Measurements from ENCODE around the gene PHPT1. TPM values are rescaled to one million over a fixed set of nuclear protein-coding genes. Genes with fewer than 3 reads are reported as not detected.

The PHPT1 gene
- total and polyA plus RNA-seq, 2 of the 13 experiments (the other 11 are each of a cell fraction or from before 2014, with no cell fraction given), result 189 to 192 TPM

DNA sequence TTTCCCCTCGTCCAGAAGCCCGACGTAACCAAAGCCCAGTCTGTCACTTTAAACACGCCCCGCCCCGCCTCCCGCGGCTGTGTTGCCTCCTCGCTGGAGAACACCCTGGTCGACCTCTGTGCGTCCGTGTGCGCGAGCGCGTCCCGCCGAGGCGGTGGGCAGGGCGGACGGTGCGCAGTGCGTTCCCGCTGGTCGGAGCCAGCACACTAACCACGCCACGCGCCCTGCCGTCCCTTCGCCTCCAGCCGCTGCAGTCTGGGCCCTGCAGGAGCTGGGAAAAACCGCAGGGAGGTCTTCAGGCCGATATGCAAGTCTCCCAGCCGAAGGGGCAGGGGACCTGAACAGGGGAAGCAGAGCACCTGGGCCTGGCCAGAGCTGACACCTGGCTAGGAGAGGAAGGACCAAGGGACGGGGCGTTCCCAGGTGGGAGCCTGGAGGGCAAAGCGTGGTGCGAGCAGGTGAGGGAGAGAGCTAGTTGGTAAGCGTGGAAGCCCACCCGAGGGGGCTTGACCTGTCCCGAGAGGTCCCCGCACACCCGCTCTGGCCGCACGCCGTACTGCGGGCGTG, 1.3 kb upstream of the PHPT1 start (continued):
- TF ChIP-seq SAFB2 (CRISPR knock-in tag; IDR thresholded peaks at IDR 0.05; ENCODE audit: borderline replicate concordance, low read depth) (no peak; the same call in 1 of the 2 replicates), SNAPC2 (CRISPR knock-in tag; IDR thresholded peaks at IDR 0.05) (peak; percentile 59; the same call in 1 of the 2 replicates), ZNF143 (CRISPR knock-in tag; IDR thresholded peaks at IDR 0.05) (no peak), KLF13 (CRISPR knock-in tag; IDR thresholded peaks at IDR 0.05) (no peak), ZNF570 (CRISPR knock-in tag; IDR thresholded peaks at IDR 0.05; ENCODE audit: borderline replicate concordance) (0 out of 2 replicates have a peak, but pooled peaks have one; percentile 27), TBL1XR1 (IDR thresholded peaks at IDR 0.05; ENCODE audit: borderline replicate concordance, low read length, partially characterized antibody) (no peak), GABPB1 (CRISPR knock-in tag; IDR thresholded peaks at IDR 0.05) (peak; percentile 62), ZC3H4 (CRISPR knock-in tag; IDR thresholded peaks at IDR 0.05; ENCODE audit: borderline replicate concordance) (peak; percentile 87; the same call in 1 of the 2 replicates), MATR3 (CRISPR knock-in tag; IDR thresholded peaks at IDR 0.05) (no peak), ZNF720 (CRISPR knock-in tag; IDR thresholded peaks at IDR 0.05) (no peak), KDM4B (CRISPR knock-in tag; IDR thresholded peaks at IDR 0.05) (no peak)
- TF ChIP-seq, protein P1, sequence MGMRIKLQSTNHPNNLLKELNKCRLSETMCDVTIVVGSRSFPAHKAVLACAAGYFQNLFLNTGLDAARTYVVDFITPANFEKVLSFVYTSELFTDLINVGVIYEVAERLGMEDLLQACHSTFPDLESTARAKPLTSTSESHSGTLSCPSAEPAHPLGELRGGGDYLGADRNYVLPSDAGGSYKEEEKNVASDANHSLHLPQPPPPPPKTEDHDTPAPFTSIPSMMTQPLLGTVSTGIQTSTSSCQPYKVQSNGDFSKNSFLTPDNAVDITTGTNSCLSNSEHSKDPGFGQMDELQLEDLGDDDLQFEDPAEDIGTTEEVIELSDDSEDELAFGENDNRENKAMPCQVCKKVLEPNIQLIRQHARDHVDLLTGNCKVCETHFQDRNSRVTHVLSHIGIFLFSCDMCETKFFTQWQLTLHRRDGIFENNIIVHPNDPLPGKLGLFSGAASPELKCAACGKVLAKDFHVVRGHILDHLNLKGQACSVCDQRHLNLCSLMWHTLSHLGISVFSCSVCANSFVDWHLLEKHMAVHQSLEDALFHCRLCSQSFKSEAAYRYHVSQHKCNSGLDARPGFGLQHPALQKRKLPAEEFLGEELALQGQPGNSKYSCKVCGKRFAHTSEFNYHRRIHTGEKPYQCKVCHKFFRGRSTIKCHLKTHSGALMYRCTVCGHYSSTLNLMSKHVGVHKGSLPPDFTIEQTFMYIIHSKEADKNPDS (CRISPR knock-in tag; IDR thresholded peaks at IDR 0.05), result no peak
- TF ChIP-seq, protein P2, sequence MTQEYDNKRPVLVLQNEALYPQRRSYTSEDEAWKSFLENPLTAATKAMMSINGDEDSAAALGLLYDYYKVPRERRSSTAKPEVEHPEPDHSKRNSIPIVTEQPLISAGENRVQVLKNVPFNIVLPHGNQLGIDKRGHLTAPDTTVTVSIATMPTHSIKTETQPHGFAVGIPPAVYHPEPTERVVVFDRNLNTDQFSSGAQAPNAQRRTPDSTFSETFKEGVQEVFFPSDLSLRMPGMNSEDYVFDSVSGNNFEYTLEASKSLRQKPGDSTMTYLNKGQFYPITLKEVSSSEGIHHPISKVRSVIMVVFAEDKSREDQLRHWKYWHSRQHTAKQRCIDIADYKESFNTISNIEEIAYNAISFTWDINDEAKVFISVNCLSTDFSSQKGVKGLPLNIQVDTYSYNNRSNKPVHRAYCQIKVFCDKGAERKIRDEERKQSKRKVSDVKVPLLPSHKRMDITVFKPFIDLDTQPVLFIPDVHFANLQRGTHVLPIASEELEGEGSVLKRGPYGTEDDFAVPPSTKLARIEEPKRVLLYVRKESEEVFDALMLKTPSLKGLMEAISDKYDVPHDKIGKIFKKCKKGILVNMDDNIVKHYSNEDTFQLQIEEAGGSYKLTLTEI (CRISPR knock-in tag; conservative IDR thresholded peaks at IDR 0.05), result no peak
- TF ChIP-seq, protein P3, sequence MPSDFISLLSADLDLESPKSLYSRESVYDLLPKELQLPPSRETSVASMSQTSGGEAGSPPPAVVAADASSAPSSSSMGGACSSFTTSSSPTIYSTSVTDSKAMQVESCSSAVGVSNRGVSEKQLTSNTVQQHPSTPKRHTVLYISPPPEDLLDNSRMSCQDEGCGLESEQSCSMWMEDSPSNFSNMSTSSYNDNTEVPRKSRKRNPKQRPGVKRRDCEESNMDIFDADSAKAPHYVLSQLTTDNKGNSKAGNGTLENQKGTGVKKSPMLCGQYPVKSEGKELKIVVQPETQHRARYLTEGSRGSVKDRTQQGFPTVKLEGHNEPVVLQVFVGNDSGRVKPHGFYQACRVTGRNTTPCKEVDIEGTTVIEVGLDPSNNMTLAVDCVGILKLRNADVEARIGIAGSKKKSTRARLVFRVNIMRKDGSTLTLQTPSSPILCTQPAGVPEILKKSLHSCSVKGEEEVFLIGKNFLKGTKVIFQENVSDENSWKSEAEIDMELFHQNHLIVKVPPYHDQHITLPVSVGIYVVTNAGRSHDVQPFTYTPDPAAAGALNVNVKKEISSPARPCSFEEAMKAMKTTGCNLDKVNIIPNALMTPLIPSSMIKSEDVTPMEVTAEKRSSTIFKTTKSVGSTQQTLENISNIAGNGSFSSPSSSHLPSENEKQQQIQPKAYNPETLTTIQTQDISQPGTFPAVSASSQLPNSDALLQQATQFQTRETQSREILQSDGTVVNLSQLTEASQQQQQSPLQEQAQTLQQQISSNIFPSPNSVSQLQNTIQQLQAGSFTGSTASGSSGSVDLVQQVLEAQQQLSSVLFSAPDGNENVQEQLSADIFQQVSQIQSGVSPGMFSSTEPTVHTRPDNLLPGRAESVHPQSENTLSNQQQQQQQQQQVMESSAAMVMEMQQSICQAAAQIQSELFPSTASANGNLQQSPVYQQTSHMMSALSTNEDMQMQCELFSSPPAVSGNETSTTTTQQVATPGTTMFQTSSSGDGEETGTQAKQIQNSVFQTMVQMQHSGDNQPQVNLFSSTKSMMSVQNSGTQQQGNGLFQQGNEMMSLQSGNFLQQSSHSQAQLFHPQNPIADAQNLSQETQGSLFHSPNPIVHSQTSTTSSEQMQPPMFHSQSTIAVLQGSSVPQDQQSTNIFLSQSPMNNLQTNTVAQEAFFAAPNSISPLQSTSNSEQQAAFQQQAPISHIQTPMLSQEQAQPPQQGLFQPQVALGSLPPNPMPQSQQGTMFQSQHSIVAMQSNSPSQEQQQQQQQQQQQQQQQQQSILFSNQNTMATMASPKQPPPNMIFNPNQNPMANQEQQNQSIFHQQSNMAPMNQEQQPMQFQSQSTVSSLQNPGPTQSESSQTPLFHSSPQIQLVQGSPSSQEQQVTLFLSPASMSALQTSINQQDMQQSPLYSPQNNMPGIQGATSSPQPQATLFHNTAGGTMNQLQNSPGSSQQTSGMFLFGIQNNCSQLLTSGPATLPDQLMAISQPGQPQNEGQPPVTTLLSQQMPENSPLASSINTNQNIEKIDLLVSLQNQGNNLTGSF (CRISPR knock-in tag; IDR thresholded peaks at IDR 0.05), result 0 out of 2 replicates have a peak, but pooled peaks have one; percentile 26
- TF ChIP-seq, protein P4, sequence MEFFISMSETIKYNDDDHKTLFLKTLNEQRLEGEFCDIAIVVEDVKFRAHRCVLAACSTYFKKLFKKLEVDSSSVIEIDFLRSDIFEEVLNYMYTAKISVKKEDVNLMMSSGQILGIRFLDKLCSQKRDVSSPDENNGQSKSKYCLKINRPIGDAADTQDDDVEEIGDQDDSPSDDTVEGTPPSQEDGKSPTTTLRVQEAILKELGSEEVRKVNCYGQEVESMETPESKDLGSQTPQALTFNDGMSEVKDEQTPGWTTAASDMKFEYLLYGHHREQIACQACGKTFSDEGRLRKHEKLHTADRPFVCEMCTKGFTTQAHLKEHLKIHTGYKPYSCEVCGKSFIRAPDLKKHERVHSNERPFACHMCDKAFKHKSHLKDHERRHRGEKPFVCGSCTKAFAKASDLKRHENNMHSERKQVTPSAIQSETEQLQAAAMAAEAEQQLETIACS (CRISPR knock-in tag; IDR thresholded peaks at IDR 0.05), result peak; percentile 50; the same call in 1 of the 2 replicates
- TF ChIP-seq, protein P5, sequence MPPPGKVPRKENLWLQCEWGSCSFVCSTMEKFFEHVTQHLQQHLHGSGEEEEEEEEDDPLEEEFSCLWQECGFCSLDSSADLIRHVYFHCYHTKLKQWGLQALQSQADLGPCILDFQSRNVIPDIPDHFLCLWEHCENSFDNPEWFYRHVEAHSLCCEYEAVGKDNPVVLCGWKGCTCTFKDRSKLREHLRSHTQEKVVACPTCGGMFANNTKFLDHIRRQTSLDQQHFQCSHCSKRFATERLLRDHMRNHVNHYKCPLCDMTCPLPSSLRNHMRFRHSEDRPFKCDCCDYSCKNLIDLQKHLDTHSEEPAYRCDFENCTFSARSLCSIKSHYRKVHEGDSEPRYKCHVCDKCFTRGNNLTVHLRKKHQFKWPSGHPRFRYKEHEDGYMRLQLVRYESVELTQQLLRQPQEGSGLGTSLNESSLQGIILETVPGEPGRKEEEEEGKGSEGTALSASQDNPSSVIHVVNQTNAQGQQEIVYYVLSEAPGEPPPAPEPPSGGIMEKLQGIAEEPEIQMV (CRISPR knock-in tag; IDR thresholded peaks at IDR 0.05; ENCODE audit: low read depth), result no peak; the same call in 1 of the 2 replicates
- TF ChIP-seq, protein P6, sequence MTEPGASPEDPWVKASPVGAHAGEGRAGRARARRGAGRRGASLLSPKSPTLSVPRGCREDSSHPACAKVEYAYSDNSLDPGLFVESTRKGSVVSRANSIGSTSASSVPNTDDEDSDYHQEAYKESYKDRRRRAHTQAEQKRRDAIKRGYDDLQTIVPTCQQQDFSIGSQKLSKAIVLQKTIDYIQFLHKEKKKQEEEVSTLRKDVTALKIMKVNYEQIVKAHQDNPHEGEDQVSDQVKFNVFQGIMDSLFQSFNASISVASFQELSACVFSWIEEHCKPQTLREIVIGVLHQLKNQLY (CRISPR knock-in tag; IDR thresholded peaks at IDR 0.05), result no peak

Data from HepG2 (cell line).